A549 (cell line): ENCODE data around the gene IL17RC. TPM values are rescaled to one million over a fixed set of nuclear protein-coding genes. Genes with fewer than 3 reads are reported as not detected.

Experiments used
- ATAC-seq, 2 experiments: fragments of 200-7000 bp in 1 of 2; fragments of >200 bp in 1 of 2; cut with Nextera tagmentation in 1 of 2; cut with Tn5 transposase in 1 of 2; 3 replicates each; pipeline versions ENCODE4 v1.8.0 to v1.9.1; 2018 to 2020; ENCODE audit warnings: mild to moderate bottlenecking in 1 of 2, moderate library complexity in 1 of 2
- CTCF ChIA-PET: fragments of 300-600 bp; sonication (Branson Sonifier 250); formaldehyde crosslinking; extraction: SDS; loops from one replicate; lab custom pipeline; 2021; ENCODE audit warnings: antibody characterized with exemption, inconsistent platforms; lab: Yijun Ruan, JAX
- POLR2A ChIA-PET: fragments of 350-600 bp; formaldehyde crosslinking; extraction: SDS; loops from one replicate; lab custom pipeline; 2021; ENCODE audit warnings: antibody characterized with exemption, inconsistent platforms; lab: Yijun Ruan, JAX
- DNase-seq, 2 experiments: peaks; one replicate each; pipeline versions ENCODE4 v3.0.0 to v3.0.0-alpha.2; 2011 to 2016; ENCODE audit warnings: low read depth in 1 of 2, low spot score in 1 of 2
- FAIRE-seq: peaks from 2 replicates; lab custom pipeline; 2011; peaks lifted over from hg19 to GRCh38; lab: Jason Lieb, UNC
- H3K27ac ChIP-seq, 2 experiments: fragments of >200 bp; sonication (Bioruptor Twin); formaldehyde crosslinking; 3 replicates each; pipeline ENCODE4 v1.5.1; 2016 to 2017
- H3K4me1 ChIP-seq: fragments of >200 bp; sonication (Bioruptor Twin); formaldehyde crosslinking; 3 replicates; pipeline ENCODE4 v1.6.1; 2016
- H3K4me2 ChIP-seq: fragments of >200 bp; sonication (Bioruptor Twin); formaldehyde crosslinking; 3 replicates; pipeline ENCODE4 v1.6.1; 2016
- H3K4me3 ChIP-seq: fragments of >200 bp; sonication (Bioruptor Twin); formaldehyde crosslinking; 3 replicates; pipeline ENCODE4 v1.5.1; 2016
- H3K9me3 ChIP-seq: fragments of >200 bp; sonication (Bioruptor Twin); formaldehyde crosslinking; 3 replicates; pipeline ENCODE4 v1.6.1; 2016
- BCL3 ChIP-seq: fragments of >200 bp; sonication (Bioruptor Twin); formaldehyde crosslinking; IDR thresholded peaks from 3 replicates; pipeline ENCODE4 v1.6.1; 2016
- BHLHE40 ChIP-seq: IDR thresholded peaks from 2 replicates; pipeline ENCODE4 v1.6.1; 2012; ENCODE audit warnings: low read depth, low read length, inconsistent platforms
- CBX2 ChIP-seq: fragments of 200-600 bp; sonication (generic); IDR thresholded peaks from 2 replicates; pipeline ENCODE4 v1.6.1; 2016; ENCODE audit warnings: low read depth, mild to moderate bottlenecking, borderline replicate concordance
- EHMT2 ChIP-seq: fragments of 200-600 bp; sonication (generic); IDR thresholded peaks from 2 replicates; pipeline ENCODE4 v1.6.1; 2016; ENCODE audit warnings: antibody characterized with exemption, low read depth, mild to moderate bottlenecking, moderate library complexity
- HDAC2 ChIP-seq: fragments of 200-600 bp; sonication (generic); IDR thresholded peaks from 2 replicates; pipeline ENCODE4 v1.6.1; 2016
- HES2 ChIP-seq: fragments of >200 bp; sonication (Bioruptor Twin); formaldehyde crosslinking; IDR thresholded peaks from 2 replicates; pipeline ENCODE4 v1.6.1; 2016
- JUNB ChIP-seq: fragments of >200 bp; sonication (Bioruptor Twin); formaldehyde crosslinking; IDR thresholded peaks from 2 replicates; pipeline ENCODE4 v1.6.1; 2016
- KDM1A ChIP-seq: fragments of 200-600 bp; sonication (generic); IDR thresholded peaks from 2 replicates; pipeline ENCODE4 v1.6.1; 2016; ENCODE audit warnings: low read depth, mild to moderate bottlenecking
- MAX ChIP-seq: IDR thresholded peaks from 2 replicates; pipeline ENCODE4 v1.6.1; 2012
- PHF8 ChIP-seq: fragments of 200-600 bp; sonication (generic); IDR thresholded peaks from 2 replicates; pipeline ENCODE4 v1.6.1; 2016; ENCODE audit warnings: low read depth, mild to moderate bottlenecking, antibody characterized with exemption, moderate library complexity, borderline replicate concordance
- POLR2A ChIP-seq: IDR thresholded peaks from 2 replicates; pipeline ENCODE4 v1.6.1; 2012; ENCODE audit warnings: mild to moderate bottlenecking, low read length
- POLR2AphosphoS2 ChIP-seq: conservative IDR thresholded peaks from 2 replicates; pipeline ENCODE4 v1.6.1; 2012; ENCODE audit warnings: low read length, improper control_type of control experiment, inconsistent platforms
- RARB ChIP-seq: fragments of 250-450 bp; sonication (Bioruptor Pico); IDR thresholded peaks from 2 replicates; pipeline ENCODE4 v1.8.0; 2021; ENCODE audit warnings: mild to moderate bottlenecking, moderate library complexity
- RNF2 ChIP-seq: fragments of 200-600 bp; sonication (generic); IDR thresholded peaks from 2 replicates; pipeline ENCODE4 v1.6.1; 2016; ENCODE audit warnings: low read depth, mild to moderate bottlenecking, antibody characterized with exemption, moderate library complexity, borderline replicate concordance
- ZFP36 ChIP-seq: fragments of 450-650 bp; IDR thresholded peaks from 2 replicates; pipeline ENCODE4 v1.6.1; 2014; ENCODE audit warnings: borderline replicate concordance; ENCODE audit not compliant: partially characterized antibody
- WGBS: methylation state at CpG from one replicate; pipeline ENCODE4 v1.1.6; 2017; ENCODE audit errors: missing lambda C conversion rate; 5-methylcytosine and 5-hydroxymethylcytosine counted together
- polyA plus RNA-seq, 4 experiments: library from polyadenylated mRNA; depleted of rRNA in 3 of 4; stranded (reverse); fragments of >200 nt; fragmentation: RNase III in 1 of 4; extraction: RNeasy Plus Mini Kit Qiagen cat#74134 plus additional on column Dnase treatment in 1 of 4; gene quantifications; 2 replicates in 3 of 4; 3 replicates in 1 of 4; pipeline ENCODE4 v1.2.3, GENCODE V29; 2011 to 2017
- TF ChIP-seq, protein P1 (sequence below): IDR thresholded peaks from 2 replicates; pipeline ENCODE4 v1.6.1; 2012
- TF ChIP-seq, protein P2 (sequence below): fragments of 450-650 bp; IDR thresholded peaks from 2 replicates; pipeline ENCODE4 v1.6.1; 2014; ENCODE audit warnings: antibody characterized with exemption

The IL17RC gene
- polyA plus RNA-seq, 2 of the 4 experiments (the other 2 are of a cell fraction) = 7.7 to 9.4 TPM

GRCh38 chr3:9951962-9952805, 35.3 kb downstream of the IL17RC start, which contains the start of gene PRRT3:
Gene PRRT3 (minus strand): TSS chr3:9952408. CDS start chr3:9950115, 2,293 bp downstream.
- 26% methylated on average over 30 of the region's 52 CpGs for WGBS
- POLR2A ChIA-PET = interaction anchor here (0.9 to 1.5 kb wide), 2 partner anchors 19 to 34 kb away, joined by 3 read pairs; partner anchors contain the start of genes CRELD1 and EMC3
- Histone ChIP-seq H3K4me2 (peak within 1 kb of the TSS; percentile 67), H3K27ac (peak within 1 kb of the TSS in 1 of 2 experiments; percentile 82; a peak in 3 of 6 replicates), H3K9me3 (no peaks in the 10 kb centered on the region), H3K4me3 (peak within 1 kb of the TSS; percentile 42), H3K4me1 (peaks cover 23% of the 10 kb centered on the region)
- peak in 1 of 2 experiments; percentile 38 for DNase-seq
- peak in 1 of 2 experiments; percentile 64; a peak in 3 of 6 replicates for ATAC-seq
- CTCF ChIA-PET = interaction anchor here (0.6 to 2.0 kb wide), 8 partner anchors 13 to 236 kb away, joined by 3 to 11 read pairs (median 4); partner anchors contain the start of gene CRELD1
- no peak for FAIRE-seq
- TF ChIP-seq CBX2 = no peak
- TF ChIP-seq HES2 = no peak
- peak; percentile 87 for TF ChIP-seq ZFP36
- TF ChIP-seq RARB (CRISPR knock-in tag) = no peak
- peak; percentile 72; the same call in 1 of the 2 replicates for TF ChIP-seq HDAC2
- TF ChIP-seq POLR2AphosphoS2 = no peak
- TF ChIP-seq KDM1A = peak; percentile 84; the same call in 1 of the 2 replicates
- no peak for TF ChIP-seq BHLHE40
- 0 out of 2 replicates have a peak, but pooled peaks have one; percentile 14 for TF ChIP-seq POLR2A
- no peak for TF ChIP-seq EHMT2
- TF ChIP-seq JUNB = no peak
- peak; percentile 38 for TF ChIP-seq MAX

- Histone ChIP-seq H3K9me3 (no peaks in the 10 kb centered on the region), H3K27ac (no peak overlapping the region), H3K4me1 (peaks cover 17% of the 10 kb centered on the region), H3K4me2 (no peak overlapping the region), H3K4me3 (no peak overlapping the region)
- FAIRE-seq (no peak), DNase-seq (no peak), ATAC-seq (no peak)
- CTCF ChIA-PET = interaction anchor here (1.0 to 2.7 kb wide), 5 partner anchors 9 to 28 kb away, joined by 3 to 26 read pairs (median 6); no protein-coding TSS in a partner anchor
- WGBS = 91% methylated on average over 12 of the region's 12 CpGs
- POLR2A ChIA-PET = interaction anchor here (1.1 kb wide), 1 partner anchor 9 kb away, joined by 3 read pairs; no protein-coding TSS in a partner anchor
- TF ChIP-seq, protein P1, sequence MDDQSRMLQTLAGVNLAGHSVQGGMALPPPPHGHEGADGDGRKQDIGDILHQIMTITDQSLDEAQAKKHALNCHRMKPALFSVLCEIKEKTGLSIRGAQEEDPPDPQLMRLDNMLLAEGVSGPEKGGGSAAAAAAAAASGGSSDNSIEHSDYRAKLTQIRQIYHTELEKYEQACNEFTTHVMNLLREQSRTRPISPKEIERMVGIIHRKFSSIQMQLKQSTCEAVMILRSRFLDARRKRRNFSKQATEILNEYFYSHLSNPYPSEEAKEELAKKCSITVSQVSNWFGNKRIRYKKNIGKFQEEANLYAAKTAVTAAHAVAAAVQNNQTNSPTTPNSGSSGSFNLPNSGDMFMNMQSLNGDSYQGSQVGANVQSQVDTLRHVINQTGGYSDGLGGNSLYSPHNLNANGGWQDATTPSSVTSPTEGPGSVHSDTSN = no peak
- TF ChIP-seq PHF8 (no peak), RNF2 (no peak), BCL3 (no peak)
- TF ChIP-seq, protein P2, sequence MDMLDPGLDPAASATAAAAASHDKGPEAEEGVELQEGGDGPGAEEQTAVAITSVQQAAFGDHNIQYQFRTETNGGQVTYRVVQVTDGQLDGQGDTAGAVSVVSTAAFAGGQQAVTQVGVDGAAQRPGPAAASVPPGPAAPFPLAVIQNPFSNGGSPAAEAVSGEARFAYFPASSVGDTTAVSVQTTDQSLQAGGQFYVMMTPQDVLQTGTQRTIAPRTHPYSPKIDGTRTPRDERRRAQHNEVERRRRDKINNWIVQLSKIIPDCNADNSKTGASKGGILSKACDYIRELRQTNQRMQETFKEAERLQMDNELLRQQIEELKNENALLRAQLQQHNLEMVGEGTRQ = no peak
These were observed 38.2 kb downstream of the IL17RC start for GRCh38 chr3:9955067-9955502.
